ENCODE measurements around the gene GABRP. TPM values are rescaled to one million over a fixed set of nuclear protein-coding genes. Genes with fewer than 3 reads are reported as not detected.
"Not testable (repeated sequence)": the region's sequence is repeated elsewhere in the genome, so short reads cannot be mapped to it uniquely, and the experiment has no call there.

Gene GABRP
- total and polyA plus RNA-seq, 3 experiments from 2014 or later: not detected

DNA sequence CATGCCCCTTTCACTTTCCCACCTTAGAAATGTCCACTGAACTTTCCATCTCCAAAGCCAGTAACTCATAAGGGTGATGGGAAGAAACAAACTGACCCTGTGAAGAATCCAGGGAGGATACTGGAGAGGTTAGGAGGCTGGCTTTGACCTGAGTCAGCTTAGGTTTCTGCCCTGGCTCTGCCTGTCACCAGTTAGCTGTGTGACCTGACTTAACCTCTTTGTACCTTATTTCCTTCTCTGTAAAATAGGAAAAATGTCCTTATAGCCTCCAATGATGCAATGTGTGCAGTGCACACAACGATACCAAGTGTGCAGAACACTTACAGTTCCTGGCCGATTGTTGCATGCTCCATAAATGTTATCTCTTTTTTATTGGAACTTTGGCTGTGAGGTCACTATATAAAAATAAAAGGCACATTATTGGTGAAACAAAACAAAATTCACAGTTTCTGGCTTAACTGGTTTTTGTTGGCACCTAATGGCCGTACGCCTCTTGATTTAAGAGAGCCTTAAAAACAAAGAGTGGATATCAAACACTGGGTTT, 37.8 kb downstream of the GABRP start:
- CTCF ChIA-PET: no interaction called here
- Mint-ChIP-seq H3K4me1 (no peaks in the 10 kb centered on the region), H3K27ac (no peak overlapping the region), H3K4me3 (no peak overlapping the region), H3K9me3 (peaks cover 0 to 4% (median 2%) of the 10 kb centered on the region in 5 donors), H3K36me3 (no peaks in the 10 kb centered on the region), H3K27me3 (peaks cover 0 to 2% of the 10 kb centered on the region in 2 donors)
- no peak overlapping the region for H3K4me3 ChIP-seq (ENCODE audit: low read length)
- no peaks in the 10 kb centered on the region for H3K4me1 ChIP-seq (ENCODE audit: insufficient read depth, low read length)
- no peaks in the 10 kb centered on the region for H3K9me3 ChIP-seq (ENCODE audit: low read length)
- no peak overlapping the region for H3K27ac ChIP-seq (ENCODE audit: low read depth, low read length)
- no peak for DNase-seq
- no peaks in the 10 kb centered on the region for H3K27me3 ChIP-seq (ENCODE audit: insufficient read depth, low read length, poor library complexity, severe bottlenecking)
- POLR2A ChIA-PET: no interaction called here
- no peaks in the 10 kb centered on the region for H3K36me3 ChIP-seq (ENCODE audit: insufficient read depth, low read length)

DNA sequence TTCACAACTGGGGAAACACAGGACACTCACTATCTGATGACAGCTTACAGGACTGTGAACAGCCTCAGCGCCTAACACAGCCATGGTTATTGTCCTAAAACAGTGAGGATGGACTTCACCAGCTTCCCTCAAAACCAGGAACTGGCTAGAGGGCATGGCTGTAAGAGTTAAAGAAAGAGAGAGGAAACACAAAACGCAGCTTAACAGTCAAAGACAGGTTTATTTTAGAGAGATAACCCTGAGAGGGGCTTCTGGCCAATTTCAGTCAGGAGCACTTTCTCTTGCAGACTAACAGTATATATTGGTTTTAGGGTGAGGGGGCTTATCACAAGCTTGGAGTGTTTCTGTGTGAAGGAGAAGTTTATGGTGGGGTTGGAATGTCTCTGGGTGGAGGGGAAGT, 42.6 kb downstream of the GABRP start:
- Histone ChIP-seq H3K27ac (ENCODE audit: low read depth, low read length) (no peak overlapping the region), H3K9me3 (ENCODE audit: low read length) (no peaks in the 10 kb centered on the region), H3K27me3 (ENCODE audit: insufficient read depth, low read length, poor library complexity, severe bottlenecking) (no peaks in the 10 kb centered on the region), H3K36me3 (ENCODE audit: insufficient read depth, low read length) (no peaks in the 10 kb centered on the region), H3K4me3 (ENCODE audit: low read length) (no peak overlapping the region), H3K4me1 (ENCODE audit: insufficient read depth, low read length) (no peaks in the 10 kb centered on the region)
- H3K4me3 Mint-ChIP-seq: no peak overlapping the region
- POLR2A ChIA-PET: no interaction called here
- no peaks in the 10 kb centered on the region for H3K4me1 Mint-ChIP-seq
- H3K36me3 Mint-ChIP-seq: no peaks in the 10 kb centered on the region
- CTCF ChIA-PET: no interaction called here
- peaks cover 0 to 4% (median 0%) of the 10 kb centered on the region in 5 donors for H3K9me3 Mint-ChIP-seq
- H3K27me3 Mint-ChIP-seq: peaks cover 0 to 2% of the 10 kb centered on the region in 2 donors
- DNase-seq: no peak
- no peak overlapping the region for H3K27ac Mint-ChIP-seq

GRCh38 chr5:170832241-170832640, 48.7 kb downstream of the GABRP start:
- no peaks in the 10 kb centered on the region for H3K27me3 Mint-ChIP-seq
- peaks cover 0 to 6% (median 4%) of the 10 kb centered on the region in 5 donors for H3K9me3 Mint-ChIP-seq
- no peak overlapping the region for H3K27ac ChIP-seq (ENCODE audit: low read depth, low read length)
- no peaks in the 10 kb centered on the region for H3K27me3 ChIP-seq (ENCODE audit: insufficient read depth, low read length, poor library complexity, severe bottlenecking)
- H3K36me3 Mint-ChIP-seq: no peaks in the 10 kb centered on the region
- H3K4me3 Mint-ChIP-seq: no peak overlapping the region
- H3K27ac Mint-ChIP-seq: no peak overlapping the region
- POLR2A ChIA-PET: no interaction called here
- H3K4me3 ChIP-seq (ENCODE audit: low read length): no peak overlapping the region
- DNase-seq: no peak
- no peaks in the 10 kb centered on the region for H3K9me3 ChIP-seq (ENCODE audit: low read length)
- CTCF ChIA-PET: no interaction called here
- H3K36me3 ChIP-seq (ENCODE audit: insufficient read depth, low read length): no peaks in the 10 kb centered on the region
- H3K4me1 Mint-ChIP-seq: no peaks in the 10 kb centered on the region
- no peaks in the 10 kb centered on the region for H3K4me1 ChIP-seq (ENCODE audit: insufficient read depth, low read length)

DNA sequence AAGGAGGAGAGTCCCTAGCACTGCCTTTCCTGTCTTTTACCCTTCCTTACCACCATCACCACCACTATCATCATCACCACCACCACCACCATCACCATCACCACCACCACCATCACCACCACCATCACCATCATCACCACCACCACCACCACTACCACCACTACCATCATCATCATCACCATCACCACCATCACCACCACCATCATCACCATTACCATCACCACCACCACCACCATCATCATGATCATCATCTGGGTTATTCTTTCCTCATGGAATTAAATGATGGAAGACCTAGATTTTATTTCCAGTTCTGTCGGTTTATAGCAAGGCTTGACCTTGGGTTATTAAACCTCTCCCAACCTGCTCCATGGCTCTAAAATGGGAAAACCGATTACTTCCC, 50.5 kb downstream of the GABRP start:
- H3K9me3 Mint-ChIP-seq; H3K4me1 Mint-ChIP-seq; H3K4me1 ChIP-seq (ENCODE audit: insufficient read depth, low read length); H3K27ac Mint-ChIP-seq; DNase-seq; H3K9me3 ChIP-seq (ENCODE audit: low read length); H3K4me3 Mint-ChIP-seq; POLR2A ChIA-PET; H3K27me3 ChIP-seq (ENCODE audit: insufficient read depth, low read length, poor library complexity, severe bottlenecking); H3K36me3 Mint-ChIP-seq; H3K27me3 Mint-ChIP-seq; H3K4me3 ChIP-seq (ENCODE audit: low read length); CTCF ChIA-PET; H3K27ac ChIP-seq (ENCODE audit: low read depth, low read length); H3K36me3 ChIP-seq (ENCODE audit: insufficient read depth, low read length): not testable (repeated sequence)

GRCh38 chr5:170836226-170836625, 52.7 kb downstream of the GABRP start:
- CTCF ChIA-PET: no interaction called here
- H3K27me3 Mint-ChIP-seq: no peaks in the 10 kb centered on the region
- no peaks in the 10 kb centered on the region for H3K36me3 Mint-ChIP-seq

GRCh38 chr5:170843870-170844269, 60.3 kb downstream of the GABRP start:
- Mint-ChIP-seq H3K4me1 (no peaks in the 10 kb centered on the region), H3K36me3 (no peaks in the 10 kb centered on the region), H3K27ac (no peak overlapping the region), H3K4me3 (no peak overlapping the region), H3K27me3 (no peaks in the 10 kb centered on the region), H3K9me3 (peaks cover 0 to 4% (median 3%) of the 10 kb centered on the region in 5 donors)
- ChIA-PET POLR2A (no interaction called here), CTCF (no interaction called here)
- Histone ChIP-seq H3K9me3 (ENCODE audit: low read length) (no peaks in the 10 kb centered on the region), H3K27ac (ENCODE audit: low read depth, low read length) (no peak overlapping the region), H3K4me3 (ENCODE audit: low read length) (no peak overlapping the region), H3K27me3 (ENCODE audit: insufficient read depth, low read length, poor library complexity, severe bottlenecking) (no peaks in the 10 kb centered on the region), H3K36me3 (ENCODE audit: insufficient read depth, low read length) (no peaks in the 10 kb centered on the region), H3K4me1 (ENCODE audit: insufficient read depth, low read length) (no peaks in the 10 kb centered on the region)
- DNase-seq: no peak

More at GRCh38 chr5:170836226-170836625, 52.7 kb downstream of the GABRP start:
- H3K4me3 ChIP-seq (ENCODE audit: low read length): no peak overlapping the region
- H3K27ac ChIP-seq (ENCODE audit: low read depth, low read length): no peak overlapping the region
- no peak overlapping the region for H3K4me3 Mint-ChIP-seq
- no peaks in the 10 kb centered on the region for H3K4me1 Mint-ChIP-seq
- H3K9me3 Mint-ChIP-seq: peaks cover 0 to 6% (median 4%) of the 10 kb centered on the region in 5 donors
- H3K27ac Mint-ChIP-seq: no peak overlapping the region
- H3K27me3 ChIP-seq (ENCODE audit: insufficient read depth, low read length, poor library complexity, severe bottlenecking): no peaks in the 10 kb centered on the region
- no peaks in the 10 kb centered on the region for H3K9me3 ChIP-seq (ENCODE audit: low read length)
- H3K36me3 ChIP-seq (ENCODE audit: insufficient read depth, low read length): no peaks in the 10 kb centered on the region
- H3K4me1 ChIP-seq (ENCODE audit: insufficient read depth, low read length): no peaks in the 10 kb centered on the region
- POLR2A ChIA-PET: no interaction called here
- no peak for DNase-seq

DNA sequence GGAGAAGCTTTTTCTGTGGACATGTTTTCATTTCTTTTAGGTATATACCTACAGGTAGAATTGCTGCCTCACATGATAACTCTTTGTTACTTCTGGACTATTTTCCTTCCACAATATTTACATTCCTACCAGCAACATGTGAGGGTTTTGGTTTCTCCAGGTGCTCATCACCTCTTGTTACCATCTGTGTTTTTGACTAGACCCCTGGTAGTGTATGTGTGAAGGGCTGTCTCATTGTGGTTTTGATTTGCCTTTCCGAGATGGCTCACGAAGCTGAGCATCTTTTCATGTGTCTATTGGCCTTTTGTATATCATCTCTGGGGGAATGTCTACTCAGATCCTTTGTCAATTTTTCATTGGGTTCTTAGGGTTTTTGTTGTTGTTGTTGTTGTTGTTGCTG, 61.1 kb downstream of the GABRP start:
- H3K9me3 Mint-ChIP-seq: peaks cover 0 to 4% (median 3%) of the 10 kb centered on the region in 5 donors
- no peak for DNase-seq
- no peak overlapping the region for H3K4me3 Mint-ChIP-seq
- Histone ChIP-seq H3K9me3 (ENCODE audit: low read length) (no peaks in the 10 kb centered on the region), H3K27ac (ENCODE audit: low read depth, low read length) (no peak overlapping the region), H3K4me1 (ENCODE audit: insufficient read depth, low read length) (no peaks in the 10 kb centered on the region), H3K4me3 (ENCODE audit: low read length) (no peak overlapping the region), H3K27me3 (ENCODE audit: insufficient read depth, low read length, poor library complexity, severe bottlenecking) (no peaks in the 10 kb centered on the region), H3K36me3 (ENCODE audit: insufficient read depth, low read length) (no peaks in the 10 kb centered on the region)
- ChIA-PET CTCF (no interaction called here), POLR2A (no interaction called here)
- no peak overlapping the region for H3K27ac Mint-ChIP-seq
- no peaks in the 10 kb centered on the region for H3K36me3 Mint-ChIP-seq
- H3K4me1 Mint-ChIP-seq: no peaks in the 10 kb centered on the region
- no peaks in the 10 kb centered on the region for H3K27me3 Mint-ChIP-seq

- CTCF ChIA-PET: no interaction called here
- H3K4me3 ChIP-seq (ENCODE audit: low read length): no peak overlapping the region
- no peaks in the 10 kb centered on the region for H3K36me3 ChIP-seq (ENCODE audit: insufficient read depth, low read length)
- H3K4me1 Mint-ChIP-seq: no peaks in the 10 kb centered on the region
- H3K9me3 Mint-ChIP-seq: peaks cover 0 to 4% (median 3%) of the 10 kb centered on the region in 5 donors
- H3K4me3 Mint-ChIP-seq: no peak overlapping the region
- POLR2A ChIA-PET: no interaction called here
- no peaks in the 10 kb centered on the region for H3K4me1 ChIP-seq (ENCODE audit: insufficient read depth, low read length)
- H3K9me3 ChIP-seq (ENCODE audit: low read length): no peaks in the 10 kb centered on the region
- no peak overlapping the region for H3K27ac Mint-ChIP-seq
- DNase-seq: no peak
- no peak overlapping the region for H3K27ac ChIP-seq (ENCODE audit: low read depth, low read length)
- no peaks in the 10 kb centered on the region for H3K27me3 Mint-ChIP-seq
- no peaks in the 10 kb centered on the region for H3K27me3 ChIP-seq (ENCODE audit: insufficient read depth, low read length, poor library complexity, severe bottlenecking)
- no peaks in the 10 kb centered on the region for H3K36me3 Mint-ChIP-seq
Observed at GRCh38 chr5:170846416-170846815, 62.9 kb downstream of the GABRP start.

DNA sequence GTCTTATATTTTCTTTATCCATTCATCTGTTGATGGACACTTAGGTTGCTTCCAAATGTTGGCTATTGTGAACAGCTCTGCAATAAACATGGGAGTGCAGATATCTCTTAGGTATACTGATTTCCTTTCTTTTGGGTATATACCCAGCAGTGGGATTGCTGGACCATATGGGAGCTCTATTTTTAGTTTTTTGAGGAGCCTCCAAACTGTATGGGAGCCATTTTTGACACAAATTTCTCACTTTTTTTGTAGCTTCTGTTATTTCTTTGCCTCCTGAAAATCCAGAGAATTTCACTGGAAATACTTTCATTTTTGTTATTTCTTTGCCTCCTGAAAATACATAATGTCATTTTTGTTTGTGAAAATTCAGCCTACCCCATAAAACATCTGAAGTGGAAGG, 63.3 kb downstream of the GABRP start:
- Mint-ChIP-seq H3K4me1 (no peaks in the 10 kb centered on the region), H3K27me3 (no peaks in the 10 kb centered on the region), H3K9me3 (peaks cover 0 to 3% (median 3%) of the 10 kb centered on the region in 5 donors), H3K36me3 (no peaks in the 10 kb centered on the region), H3K4me3 (no peak overlapping the region), H3K27ac (no peak overlapping the region)
- Histone ChIP-seq H3K36me3 (ENCODE audit: insufficient read depth, low read length) (no peaks in the 10 kb centered on the region), H3K4me1 (ENCODE audit: insufficient read depth, low read length) (no peaks in the 10 kb centered on the region), H3K9me3 (ENCODE audit: low read length) (no peaks in the 10 kb centered on the region), H3K27me3 (ENCODE audit: insufficient read depth, low read length, poor library complexity, severe bottlenecking) (no peaks in the 10 kb centered on the region), H3K4me3 (ENCODE audit: low read length) (no peak overlapping the region), H3K27ac (ENCODE audit: low read depth, low read length) (no peak overlapping the region)
- ChIA-PET CTCF (no interaction called here), POLR2A (no interaction called here)
- DNase-seq: no peak
